Measurements from ENCODE around the gene MFSD2A.

MFSD2A gene

GRCh38 chr1:40014812-40015594 is 60.1 kb downstream of the MFSD2A start:
- Histone ChIP-seq H3K9me3 (replicated peaks in 1 of 11) (peaks cover 0 to 14% (median 7%) of the 10 kb centered on the region in 11 experiments; a peak in 11 of 22 replicates), H4K20me1 (no peaks in the 10 kb centered on the region), H3K36me3 (no peaks in the 10 kb centered on the region), H3K4me1 (peaks cover 0 to 13% (median 3%) of the 10 kb centered on the region in 10 experiments; a peak in 6 of 20 replicates), H3K4me3 (no peak overlapping the region), H3K9ac (no peak overlapping the region), H3K27ac (peak overlapping the region in 1 of 11 experiments; percentile 22; a peak in 1 of 22 replicates), H3K4me2 (peak overlapping the region in 2 of 11 experiments; percentile 8 to 27; a peak in 2 of 22 replicates), H3K27me3 (no peaks in the 10 kb centered on the region)
- no peak for TF ChIP-seq Cebpa-rat (IDR thresholded peaks at IDR 0.05)

GRCh38 chr1:40017951-40018575 is 63.1 kb downstream of the MFSD2A start:
- Histone ChIP-seq H3K36me3 (no peaks in the 10 kb centered on the region), H3K4me1 (peaks cover 0 to 13% (median 3%) of the 10 kb centered on the region in 10 experiments; a peak in 6 of 20 replicates), H3K27ac (no peak overlapping the region), H3K27me3 (no peaks in the 10 kb centered on the region), H3K9ac (no peak overlapping the region), H4K20me1 (no peaks in the 10 kb centered on the region), H3K4me3 (no peak overlapping the region), H3K9me3 (replicated peaks in 1 of 11) (peaks cover 5 to 7% (median 6%) of the 10 kb centered on the region in 11 experiments), H3K4me2 (no peak overlapping the region)
- TF ChIP-seq Cebpa-rat (IDR thresholded peaks at IDR 0.05): no peak

Measured in BLaER1 treated with 17β-estradiol and CSF1 and Interleukin-3, amounts not matched to agents 10 nM and 100 nM (cell line).